Karpas-422 (cell line): Measurements from ENCODE around the gene BSG. TPM values are rescaled to one million over a fixed set of nuclear protein-coding genes. Genes with fewer than 3 reads are reported as not detected.

Source experiments
- DNase-seq: peaks from one replicate; pipeline ENCODE4 v3.0.0-alpha.2; 2015
- H2AFZ ChIP-seq: fragments of 200-600 bp; sonication (generic); 2 replicates; pipeline ENCODE4 v1.6.1; 2014; ENCODE audit warnings: antibody characterized with exemption, low read length, mixed read lengths
- H3K27ac ChIP-seq: fragments of 200-600 bp; sonication (generic); 2 replicates; pipeline ENCODE4 v1.5.1; 2014; ENCODE audit warnings: mild to moderate bottlenecking, low read length, moderate library complexity
- H3K27me3 ChIP-seq: fragments of 200-600 bp; sonication (generic); 2 replicates; pipeline ENCODE4 v1.6.1; 2014; ENCODE audit warnings: low read length, mixed read lengths
- H3K36me3 ChIP-seq: fragments of 200-600 bp; sonication (generic); 2 replicates; pipeline ENCODE4 v1.6.1; 2014; ENCODE audit warnings: low read length, mixed read lengths; ENCODE audit not compliant: insufficient read depth
- H3K4me1 ChIP-seq: fragments of 200-600 bp; sonication (generic); 2 replicates; pipeline ENCODE4 v1.6.1; 2014; ENCODE audit warnings: mild to moderate bottlenecking, low read length, mixed read lengths
- H3K4me2 ChIP-seq: fragments of 200-600 bp; sonication (generic); 2 replicates; pipeline ENCODE4 v1.6.1; 2014; ENCODE audit warnings: low read length, low read depth, mild to moderate bottlenecking; ENCODE audit not compliant: poor library complexity, severe bottlenecking
- H3K4me3 ChIP-seq: fragments of 200-600 bp; sonication (generic); 2 replicates; pipeline ENCODE4 v1.5.1; 2014; ENCODE audit warnings: mild to moderate bottlenecking, antibody characterized with exemption, low read length, mixed read lengths
- H3K79me2 ChIP-seq: fragments of 200-600 bp; sonication (generic); 2 replicates; pipeline ENCODE4 v1.6.1; 2014; ENCODE audit warnings: mild to moderate bottlenecking, low read length, mixed read lengths
- H3K9ac ChIP-seq: fragments of 200-600 bp; sonication (generic); 2 replicates; pipeline ENCODE4 v1.6.0; 2014; ENCODE audit warnings: low read length
- H3K9me2 ChIP-seq: fragments of 200-600 bp; sonication (generic), shearing (Covaris generic); replicated peaks from 2 replicates; pipeline ENCODE4 v1.6.0; 2014; ENCODE audit warnings: mild to moderate bottlenecking, low read length, moderate library complexity; ENCODE audit not compliant: insufficient read depth
- H3K9me3 ChIP-seq: fragments of 300-700, 200-600 bp; sonication (generic); 2 replicates; pipeline ENCODE4 v1.6.1; 2014; ENCODE audit warnings: low read length, mixed read lengths
- H4K20me1 ChIP-seq: fragments of 200-600 bp; sonication (generic); 2 replicates; pipeline ENCODE4 v1.6.1; 2014; ENCODE audit warnings: mild to moderate bottlenecking, antibody characterized with exemption, low read length, low read depth; ENCODE audit not compliant: insufficient read depth
- total RNA-seq: library from RNA; depleted of rRNA; stranded (reverse); fragments of >200 nt; shearing (Covaris generic); gene quantifications from 2 replicates; pipeline ENCODE4 v1.2.3, GENCODE V29; 2014; ENCODE audit warnings: low replicate concordance

Gene BSG
- total RNA-seq, 1 experiment from 2014 or later: 124 TPM

GRCh38 chr19:585551-586110, 13.2 kb downstream of the BSG start:
- no peaks in the 10 kb centered on the region for H3K9me2 ChIP-seq
- no peaks in the 10 kb centered on the region for H3K9me3 ChIP-seq
- 0 out of 2 replicates have a peak, but pooled peaks cover 2% of the 10 kb centered on the region for H3K36me3 ChIP-seq
- H3K4me3 ChIP-seq: no peak overlapping the region
- peaks cover 8% of the 10 kb centered on the region for H3K4me1 ChIP-seq
- no peak overlapping the region for H3K9ac ChIP-seq
- no peak for DNase-seq
- no peaks in the 10 kb centered on the region for H3K79me2 ChIP-seq
- no peak overlapping the region for H3K4me2 ChIP-seq
- H4K20me1 ChIP-seq: peaks cover 15% of the 10 kb centered on the region; the same call in 1 of the 2 replicates
- no peaks in the 10 kb centered on the region for H3K27me3 ChIP-seq
- no peak overlapping the region for H2AFZ ChIP-seq
- H3K27ac ChIP-seq: no peak overlapping the region

GRCh38 chr19:588093-588740, 15.8 kb downstream of the BSG start:
- H3K4me1 ChIP-seq: peaks cover 8% of the 10 kb centered on the region
- peaks cover 12% of the 10 kb centered on the region; the same call in 1 of the 2 replicates for H4K20me1 ChIP-seq
- H3K9me2 ChIP-seq: no peaks in the 10 kb centered on the region

GRCh38 chr19:588741-589692, 16.6 kb downstream of the BSG start:
- Histone ChIP-seq H2AFZ (no peak overlapping the region), H3K27me3 (no peaks in the 10 kb centered on the region), H3K36me3 (no peaks in the 10 kb centered on the region), H3K9ac (peak overlapping the region; percentile 47), H3K9me3 (no peaks in the 10 kb centered on the region), H3K4me2 (peak overlapping the region; percentile 50), H3K79me2 (no peaks in the 10 kb centered on the region), H3K4me1 (peaks cover 8% of the 10 kb centered on the region), H4K20me1 (peaks cover 4% of the 10 kb centered on the region; the same call in 1 of the 2 replicates), H3K27ac (no peak overlapping the region), H3K4me3 (no peak overlapping the region; the same call in 1 of the 2 replicates), H3K9me2 (no peaks in the 10 kb centered on the region)
- DNase-seq: peak; percentile 65

More at GRCh38 chr19:588093-588740, 15.8 kb downstream of the BSG start:
- Histone ChIP-seq H3K4me2 (peak overlapping the region; percentile 50), H3K36me3 (no peaks in the 10 kb centered on the region), H3K27me3 (no peaks in the 10 kb centered on the region), H3K4me3 (peak overlapping the region; percentile 19; the same call in 1 of the 2 replicates), H3K9ac (peak overlapping the region; percentile 47), H3K79me2 (no peaks in the 10 kb centered on the region), H3K9me3 (no peaks in the 10 kb centered on the region), H3K27ac (no peak overlapping the region), H2AFZ (no peak overlapping the region)
- DNase-seq: peak; percentile 90

GRCh38 chr19:589693-590395, 17.4 kb downstream of the BSG start, which contains the start of gene HCN2:
Gene HCN2, plus strand, starts transcription at chr19:589881. Its CDS starts 65 bp downstream, at chr19:589946.
- H3K9me3 ChIP-seq: no peaks in the 10 kb centered on the region
- no peak within 1 kb of the TSS for H2AFZ ChIP-seq
- DNase-seq: no peak
- H3K79me2 ChIP-seq: no peaks in the 10 kb centered on the region
- H3K27me3 ChIP-seq: no peaks in the 10 kb centered on the region
- H3K27ac ChIP-seq: no peak within 1 kb of the TSS
- peaks cover 8% of the 10 kb centered on the region for H3K4me1 ChIP-seq
- peaks cover 3% of the 10 kb centered on the region; the same call in 1 of the 2 replicates for H4K20me1 ChIP-seq
- no peak within 1 kb of the TSS for H3K4me2 ChIP-seq
- H3K4me3 ChIP-seq: no peak within 1 kb of the TSS
- H3K9me2 ChIP-seq: no peaks in the 10 kb centered on the region
- H3K36me3 ChIP-seq: no peaks in the 10 kb centered on the region
- peak within 1 kb of the TSS; percentile 47; the same call in 1 of the 2 replicates for H3K9ac ChIP-seq

- H3K9ac ChIP-seq: no peak overlapping the region
- no peaks in the 10 kb centered on the region for H3K9me2 ChIP-seq
- H3K9me3 ChIP-seq: no peaks in the 10 kb centered on the region
- no peaks in the 10 kb centered on the region for H3K27me3 ChIP-seq
- no peak for DNase-seq
- H2AFZ ChIP-seq: no peak overlapping the region
- H3K4me1 ChIP-seq: peaks cover 8% of the 10 kb centered on the region
- no peaks in the 10 kb centered on the region for H3K36me3 ChIP-seq
- H3K4me2 ChIP-seq: no peak overlapping the region
- no peaks in the 10 kb centered on the region for H3K79me2 ChIP-seq
- no peaks in the 10 kb centered on the region for H4K20me1 ChIP-seq
- H3K27ac ChIP-seq: no peak overlapping the region
- no peak overlapping the region for H3K4me3 ChIP-seq
Measured at GRCh38 chr19:590396-590745, 18.0 kb downstream of the BSG start.

- Histone ChIP-seq H3K4me3 (no peak overlapping the region), H3K27ac (no peak overlapping the region), H3K36me3 (no peaks in the 10 kb centered on the region), H2AFZ (no peak overlapping the region), H3K9me2 (no peaks in the 10 kb centered on the region), H3K79me2 (no peaks in the 10 kb centered on the region), H3K27me3 (no peaks in the 10 kb centered on the region), H3K4me2 (no peak overlapping the region), H4K20me1 (no peaks in the 10 kb centered on the region), H3K4me1 (peaks cover 8% of the 10 kb centered on the region), H3K9me3 (no peaks in the 10 kb centered on the region), H3K9ac (no peak overlapping the region)
- no peak for DNase-seq
Measured at GRCh38 chr19:590750-591098, 18.3 kb downstream of the BSG start.

- Histone ChIP-seq H3K9ac (no peak overlapping the region), H3K27me3 (no peaks in the 10 kb centered on the region), H3K4me3 (no peak overlapping the region), H3K27ac (no peak overlapping the region), H3K9me3 (no peaks in the 10 kb centered on the region), H3K36me3 (no peaks in the 10 kb centered on the region), H3K4me1 (peaks cover 8% of the 10 kb centered on the region), H2AFZ (no peak overlapping the region), H4K20me1 (no peaks in the 10 kb centered on the region), H3K4me2 (no peak overlapping the region), H3K9me2 (no peaks in the 10 kb centered on the region), H3K79me2 (no peaks in the 10 kb centered on the region)
- no peak for DNase-seq
Measured at GRCh38 chr19:591099-591958, 18.9 kb downstream of the BSG start.
